ENCODE results near the gene CD274.
"Not testable (repeated sequence)": the region's sequence is repeated elsewhere in the genome, so short reads cannot be mapped to it uniquely, and the experiment has no call there.

The CD274 gene

DNA sequence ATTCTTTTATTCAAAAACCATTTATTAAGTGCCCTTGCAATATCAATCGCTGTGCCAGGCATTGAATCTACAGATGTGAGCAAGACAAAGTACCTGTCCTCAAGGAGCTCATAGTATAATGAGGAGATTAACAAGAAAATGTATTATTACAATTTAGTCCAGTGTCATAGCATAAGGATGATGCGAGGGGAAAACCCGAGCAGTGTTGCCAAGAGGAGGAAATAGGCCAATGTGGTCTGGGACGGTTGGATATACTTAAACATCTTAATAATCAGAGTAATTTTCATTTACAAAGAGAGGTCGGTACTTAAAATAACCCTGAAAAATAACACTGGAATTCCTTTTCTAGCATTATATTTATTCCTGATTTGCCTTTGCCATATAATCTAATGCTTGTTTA, 18.5 kb downstream of the CD274 start:
- no peak for DNase-seq

DNA sequence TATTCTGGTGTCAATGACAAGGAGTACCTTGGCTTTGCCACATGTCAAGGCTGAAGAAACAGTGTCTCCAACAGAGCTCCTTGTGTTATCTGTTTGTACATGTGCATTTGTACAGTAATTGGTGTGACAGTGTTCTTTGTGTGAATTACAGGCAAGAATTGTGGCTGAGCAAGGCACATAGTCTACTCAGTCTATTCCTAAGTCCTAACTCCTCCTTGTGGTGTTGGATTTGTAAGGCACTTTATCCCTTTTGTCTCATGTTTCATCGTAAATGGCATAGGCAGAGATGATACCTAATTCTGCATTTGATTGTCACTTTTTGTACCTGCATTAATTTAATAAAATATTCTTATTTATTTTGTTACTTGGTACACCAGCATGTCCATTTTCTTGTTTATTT, 19.8 kb downstream of the CD274 start:
- DNase-seq, result no peak

DNA sequence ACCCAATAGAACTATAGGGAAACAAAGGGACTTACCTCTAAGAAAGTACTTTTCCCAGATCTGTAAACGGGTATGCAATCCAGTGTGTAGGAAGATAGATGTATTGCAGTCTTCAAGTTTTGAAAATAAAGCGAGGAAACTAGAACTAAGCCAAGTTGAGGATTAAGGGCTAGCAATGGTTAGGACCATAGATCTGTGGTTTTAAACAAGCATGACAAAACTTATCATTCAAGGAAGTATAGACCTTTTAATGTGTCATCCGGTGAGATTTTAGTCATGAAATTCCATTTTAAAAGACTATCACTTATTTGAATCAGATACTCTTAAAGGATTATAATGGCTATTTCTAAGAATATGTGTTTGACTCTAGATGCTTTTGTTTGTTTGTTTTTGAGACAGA, 20.5 kb downstream of the CD274 start:
- DNase-seq, result no peak

DNA sequence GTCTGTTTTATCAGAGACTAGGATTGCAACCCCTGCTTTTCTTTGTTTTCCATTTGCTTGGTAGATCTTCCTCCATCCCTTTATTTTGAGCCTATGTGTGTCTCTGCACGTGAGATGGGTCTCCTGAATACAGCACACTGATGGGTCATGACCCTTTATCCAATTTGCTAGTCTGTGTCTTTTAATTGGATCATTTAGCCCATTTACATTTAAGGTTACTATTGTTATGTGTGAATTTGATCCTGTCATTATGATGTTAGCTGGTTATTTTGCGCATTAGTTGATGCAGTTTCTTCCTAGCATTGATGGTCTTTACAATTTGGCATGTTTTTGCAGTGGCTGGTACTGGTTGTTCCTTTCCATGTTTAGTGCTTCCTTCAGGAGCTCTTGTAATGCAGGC, 25.3 kb downstream of the CD274 start:
- not testable (repeated sequence) for DNase-seq

DNA sequence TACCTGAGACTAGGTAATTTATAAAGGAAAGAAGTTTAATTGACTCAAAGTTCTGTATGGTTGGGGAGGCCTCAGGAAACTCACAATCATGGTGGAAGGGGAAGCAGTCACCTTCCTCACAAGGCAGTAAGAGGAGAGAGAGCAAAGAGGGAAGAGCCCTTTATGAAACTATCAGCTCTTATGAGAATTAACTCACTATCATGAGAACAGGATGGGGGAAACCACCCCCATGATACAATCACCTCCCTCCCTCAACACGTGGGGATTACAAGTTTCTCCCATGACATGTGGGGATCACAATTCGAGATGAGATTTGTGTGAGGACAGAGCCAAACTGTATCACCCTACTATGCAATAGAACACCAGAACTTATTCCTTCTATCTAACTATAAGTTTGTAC, 27.9 kb downstream of the CD274 start:
- DNase-seq, result no peak

DNA sequence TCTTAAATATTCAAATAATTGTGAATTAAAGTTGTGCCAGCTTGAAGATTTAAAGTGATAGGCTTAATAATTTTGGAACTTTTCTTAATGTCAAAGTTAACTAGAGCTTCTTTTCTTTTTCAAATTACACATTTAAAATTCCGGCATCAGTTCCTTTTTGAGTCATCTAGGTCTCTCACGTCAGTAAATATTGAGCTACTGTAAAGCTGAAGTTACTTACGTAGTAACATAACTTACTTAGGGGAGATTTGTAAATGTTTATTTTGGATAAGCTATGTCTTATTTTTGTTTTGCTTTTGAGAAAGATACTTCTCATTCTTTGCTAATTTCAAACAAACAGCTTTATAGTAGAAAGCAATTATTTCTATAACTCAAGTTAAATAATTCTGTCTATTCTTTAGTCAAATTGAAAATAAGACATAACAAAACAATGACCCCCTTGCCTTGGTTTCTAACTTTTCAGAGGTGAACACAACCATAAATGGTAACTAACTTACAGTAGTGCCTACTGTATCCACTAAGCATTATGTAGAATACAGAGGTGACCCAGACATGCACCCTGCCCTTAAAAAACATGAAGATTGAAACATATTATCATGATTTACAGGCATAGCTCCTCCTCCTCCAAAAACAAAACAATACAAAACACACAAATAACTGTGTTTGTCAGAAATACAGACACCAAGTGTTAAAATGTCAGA, 29.8 kb downstream of the CD274 start:
- no peak for DNase-seq

DNA sequence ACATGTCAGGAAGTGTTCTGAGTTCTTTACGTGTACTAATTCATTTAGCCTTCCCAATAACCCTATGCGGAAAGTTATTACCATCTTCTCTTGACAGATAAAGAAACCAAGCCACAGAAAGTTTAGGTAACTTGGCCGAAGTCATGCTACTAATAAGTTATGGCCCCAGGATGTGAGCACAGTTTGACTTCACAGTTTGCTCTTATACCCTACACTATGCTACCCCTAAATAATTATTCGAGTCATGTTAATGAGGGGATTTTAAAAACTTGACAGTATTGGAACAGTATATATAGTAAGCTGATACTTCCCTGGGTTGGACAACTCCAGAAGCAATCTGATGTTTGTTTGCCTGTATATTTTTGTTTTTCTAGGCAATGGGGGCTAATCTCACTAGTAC, 30.6 kb downstream of the CD274 start:
- no peak for DNase-seq

DNA sequence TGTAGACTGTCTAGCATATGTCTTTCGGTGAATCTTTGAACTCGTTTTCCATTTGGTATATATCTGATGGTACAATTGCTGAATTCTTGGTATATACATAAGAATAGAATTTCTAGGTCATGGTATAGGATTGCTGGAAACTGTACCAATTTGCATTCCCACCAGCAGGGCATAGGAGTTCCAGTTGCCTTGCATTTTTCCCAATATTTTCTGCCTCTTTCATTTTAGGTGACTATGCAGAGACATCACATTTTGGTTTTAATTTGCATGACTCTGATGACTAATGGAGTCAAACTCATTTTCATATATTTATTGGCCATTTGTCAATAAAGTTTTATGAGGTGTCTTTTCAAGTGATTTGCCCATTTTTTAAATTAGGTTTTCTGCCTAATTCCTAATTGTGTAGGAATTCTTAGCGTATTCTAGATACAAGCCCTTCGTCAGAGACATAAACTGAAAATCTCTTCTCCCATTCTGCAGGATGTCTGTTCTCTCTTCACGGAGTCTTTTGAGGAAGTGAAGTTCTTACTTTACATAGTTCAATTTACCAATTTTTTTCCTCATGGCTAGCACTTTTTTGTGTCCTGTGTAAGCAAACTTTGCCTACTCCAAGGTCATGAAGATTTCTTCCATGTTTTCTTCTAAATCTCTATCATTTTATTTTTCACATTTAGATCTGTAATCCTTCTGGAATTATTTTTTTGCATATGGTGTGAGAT, 31.1 kb downstream of the CD274 start:
- DNase-seq, result no peak

DNA sequence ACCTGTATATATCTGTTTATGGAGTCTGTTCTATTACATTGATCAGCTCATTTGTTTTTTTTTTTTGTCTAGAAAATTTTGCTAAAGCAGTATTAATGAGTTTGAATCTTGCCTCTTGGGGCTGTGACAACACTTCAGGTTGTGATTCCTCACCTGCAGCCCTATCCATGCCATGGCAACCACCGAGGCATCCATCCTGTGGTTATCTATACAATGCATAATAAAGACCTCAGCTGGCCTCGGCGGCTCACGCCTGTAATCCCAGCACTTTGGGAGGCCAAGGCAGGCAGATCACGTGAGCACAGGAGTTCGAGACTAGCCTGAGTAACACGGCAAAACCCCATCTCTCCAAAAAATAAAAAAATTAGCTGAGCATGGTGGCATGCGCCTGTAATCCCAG, 31.9 kb downstream of the CD274 start:
- no peak for DNase-seq

DNA sequence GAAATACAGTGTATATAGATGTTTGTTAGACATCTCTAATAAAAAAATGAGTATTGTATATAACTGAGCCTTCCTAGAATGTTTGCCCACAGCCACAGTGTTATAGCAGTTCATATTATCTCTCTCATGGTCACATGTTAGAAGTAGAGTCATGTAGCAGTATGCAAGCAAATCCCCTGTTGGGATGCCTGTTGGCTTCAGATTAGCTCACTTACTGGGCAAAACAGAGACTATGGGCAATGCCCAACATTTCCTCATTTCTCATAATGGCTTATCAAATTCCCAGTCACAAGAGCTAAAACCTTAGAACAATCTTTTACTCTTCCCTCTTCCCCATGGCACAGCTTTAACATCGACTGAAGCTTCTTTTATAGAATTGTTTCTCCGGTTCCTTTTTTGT, 33.0 kb downstream of the CD274 start:
- DNase-seq, result no peak

DNA sequence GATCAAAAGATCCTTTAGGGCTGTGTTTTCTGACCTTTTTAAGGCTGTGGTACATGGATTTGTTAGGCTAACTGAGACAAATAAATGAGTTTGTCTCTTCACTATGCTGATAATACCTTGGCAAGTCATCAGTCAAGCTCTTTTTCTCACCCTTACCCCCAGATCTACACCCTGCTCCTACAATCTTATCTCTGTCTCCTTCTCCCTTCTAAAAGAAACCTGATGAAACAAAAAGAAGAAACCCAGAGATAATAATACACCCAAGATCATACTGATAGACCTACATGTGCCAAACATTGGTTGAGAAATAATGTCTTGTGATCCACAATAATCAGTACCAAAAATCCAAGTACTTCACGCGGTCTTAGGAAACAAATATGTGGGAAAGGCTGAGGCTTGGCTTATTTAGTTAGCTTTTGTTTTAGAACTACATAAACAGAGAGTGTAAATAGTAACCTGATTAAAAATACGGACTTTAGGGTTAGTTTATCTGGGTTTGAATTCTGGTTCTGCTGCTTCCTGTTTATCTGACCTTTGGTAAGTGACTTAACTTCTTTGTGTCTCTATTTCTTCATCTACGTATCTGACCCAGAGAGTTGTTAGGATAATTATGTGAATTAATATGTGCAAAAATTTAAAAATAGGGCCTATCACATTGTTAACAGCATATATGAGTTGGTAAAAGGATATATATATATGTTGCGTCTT, 35.2 kb downstream of the CD274 start:
- DNase-seq, result no peak

DNA sequence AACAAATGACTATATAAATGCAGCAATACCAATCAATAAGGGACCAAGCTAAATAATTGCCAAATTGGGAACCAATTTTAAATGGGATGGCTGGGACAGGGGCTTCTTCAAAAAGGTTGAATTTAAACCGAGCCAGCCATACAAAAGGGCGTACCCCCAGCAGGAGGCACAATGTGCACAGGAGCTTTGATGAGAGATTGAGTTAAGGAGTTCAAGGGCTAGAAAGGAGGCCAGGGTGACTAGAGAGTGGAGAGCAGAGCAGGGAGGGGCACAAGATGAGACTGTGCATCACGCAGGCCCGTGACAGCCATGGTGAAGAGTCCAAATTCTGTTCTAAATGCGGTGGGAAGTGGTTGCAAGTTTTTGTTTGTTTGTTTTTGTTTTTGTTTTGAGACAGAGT, 36.6 kb downstream of the CD274 start:
- DNase-seq, result no peak

DNA sequence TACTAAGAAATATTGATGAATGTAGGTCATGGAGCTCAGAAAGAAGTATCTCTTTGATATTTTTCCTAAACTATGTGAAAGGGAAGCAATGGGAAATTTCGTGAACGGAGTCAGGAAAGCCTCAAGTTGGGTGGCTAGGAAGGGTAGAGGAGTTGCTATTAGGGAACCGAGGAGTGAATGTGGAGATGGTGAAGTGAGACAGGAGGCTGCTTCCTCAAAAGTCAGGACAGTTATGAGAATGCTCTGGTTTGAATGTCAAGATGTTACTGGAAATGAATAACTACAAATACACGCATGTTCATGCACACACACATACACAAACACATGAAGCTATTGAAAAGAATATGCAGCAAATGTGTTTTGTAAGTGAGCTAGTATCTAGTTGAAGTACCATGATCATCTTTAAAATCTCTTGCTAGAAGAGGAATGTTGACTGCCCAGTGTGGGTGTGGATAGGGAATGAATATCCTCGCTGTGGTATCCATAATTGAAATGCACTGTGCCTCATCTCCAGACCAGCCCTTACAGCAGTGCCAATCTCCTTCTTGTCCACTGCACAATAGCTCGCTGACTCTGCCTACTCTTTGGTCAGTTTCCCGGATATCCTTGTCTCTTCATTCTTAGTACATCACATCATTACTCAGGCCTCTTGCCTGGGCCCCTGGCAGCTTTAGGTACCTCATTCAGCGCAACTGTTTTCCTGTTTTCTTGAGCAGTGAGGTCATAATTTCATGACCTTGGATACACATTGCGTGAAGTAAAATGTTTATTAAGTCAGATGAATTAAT, 38.1 kb downstream of the CD274 start:
- no peak for DNase-seq

DNA sequence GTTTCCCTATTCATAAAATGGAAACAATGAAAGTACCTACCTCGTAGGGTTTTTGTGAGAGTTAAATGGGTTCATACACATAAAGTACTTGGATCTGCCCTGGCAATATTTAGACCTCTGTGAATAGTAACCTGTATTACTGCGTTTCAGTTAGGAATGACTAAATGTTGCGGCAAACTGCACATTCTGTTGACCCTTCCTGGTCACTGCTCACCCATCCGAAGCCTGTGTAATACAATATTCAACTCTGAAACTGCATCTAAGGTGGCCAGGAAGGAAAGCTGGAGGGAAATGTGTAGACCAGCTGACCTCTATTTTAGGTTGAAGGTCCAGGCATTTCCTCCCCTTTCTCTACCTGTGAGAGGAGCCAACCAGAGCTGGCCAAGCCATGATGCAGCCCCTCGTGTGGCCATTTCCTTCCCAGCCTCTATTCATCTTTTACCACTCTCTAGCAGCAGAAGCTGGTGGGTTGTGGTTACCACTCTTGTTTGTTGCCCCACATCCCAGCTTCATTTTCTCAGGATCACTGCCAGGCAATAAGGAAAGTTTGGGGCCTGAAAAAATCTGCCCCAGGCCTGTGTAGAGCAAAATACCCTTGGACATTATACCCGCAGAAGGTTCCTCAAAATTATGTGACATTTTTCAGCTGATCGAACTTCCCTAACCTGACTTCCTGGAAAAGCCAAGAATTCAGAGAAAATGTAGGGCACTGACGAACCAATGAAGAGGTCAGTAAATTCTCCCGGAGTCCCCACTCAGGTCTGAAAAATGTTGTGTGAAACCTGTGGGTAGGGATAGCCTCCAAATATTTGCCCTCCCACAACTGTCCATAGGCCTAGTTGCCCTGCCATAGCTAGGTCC, 39.5 kb downstream of the CD274 start:
- DNase-seq, result no peak

DNA sequence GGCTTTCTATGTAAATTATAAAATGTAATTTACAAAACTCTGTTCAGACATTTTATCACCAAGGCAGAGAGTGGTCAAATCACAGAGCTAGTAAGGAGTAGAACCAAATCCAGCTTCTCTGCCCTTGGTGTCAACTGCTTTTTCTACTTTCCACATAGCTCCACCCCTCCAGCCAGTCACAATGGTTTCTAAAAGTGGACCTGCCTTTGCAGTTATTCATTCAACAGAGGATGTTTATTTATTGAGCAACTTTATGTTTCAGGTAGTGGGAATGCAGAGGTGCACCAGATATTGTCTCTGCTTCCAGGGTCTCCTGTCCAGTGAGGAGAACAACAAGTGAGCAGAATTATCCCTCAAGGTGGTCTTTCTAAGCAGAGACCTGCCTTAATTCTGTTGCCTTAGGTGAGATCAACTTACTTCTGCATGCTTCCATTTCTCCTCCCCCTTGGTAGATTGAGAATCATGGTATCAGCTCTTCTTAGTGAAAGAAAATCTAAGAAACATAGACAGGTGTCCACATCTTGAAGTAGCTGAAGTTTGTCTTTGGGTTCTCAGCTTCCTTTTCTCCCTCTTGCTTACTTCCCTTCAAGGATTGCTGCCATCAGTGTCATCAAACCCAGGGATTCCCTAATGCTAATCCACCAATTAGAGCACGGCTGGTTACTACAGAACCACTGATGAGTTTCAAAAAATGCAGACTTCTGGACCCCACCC, 42.8 kb downstream of the CD274 start:
- DNase-seq, result no peak

DNA sequence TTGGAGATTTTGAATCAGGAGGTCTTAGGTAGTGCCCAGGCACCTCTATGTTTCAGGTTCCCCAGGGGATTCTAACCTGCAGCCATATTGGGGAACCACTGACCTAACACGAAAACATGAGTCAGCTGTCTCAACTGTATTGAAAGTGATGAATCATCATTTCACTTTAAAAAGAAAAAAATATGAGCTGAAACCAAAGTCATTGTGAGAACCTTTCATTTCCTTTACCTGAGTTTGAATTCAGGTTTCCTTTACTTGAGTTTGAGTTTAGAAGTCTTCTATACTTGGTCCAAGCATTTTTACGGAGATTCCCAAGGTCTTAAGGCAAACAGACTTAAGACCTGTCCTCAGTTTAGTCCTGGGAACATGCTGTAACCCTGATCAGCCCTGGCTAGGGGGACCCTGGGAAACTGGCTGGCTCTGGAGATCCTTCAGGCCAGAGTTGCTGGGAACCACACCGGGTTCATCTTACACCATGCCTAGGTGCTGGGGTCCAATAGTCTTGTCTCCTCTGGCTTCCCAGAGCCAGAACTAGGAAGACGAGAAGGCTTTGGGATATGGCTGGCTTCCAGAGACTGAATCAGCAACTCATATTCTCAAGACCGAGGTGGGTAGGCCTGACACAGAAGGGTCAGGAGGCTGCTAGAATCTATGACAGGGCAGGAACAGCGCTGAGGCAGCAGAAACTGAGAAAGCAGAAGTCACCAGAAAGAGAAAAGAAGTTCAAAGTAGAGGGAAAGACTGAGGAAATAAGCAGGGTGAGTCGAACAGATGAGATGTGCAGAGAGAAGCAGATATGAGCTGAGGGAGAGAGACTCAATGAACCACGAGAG, 43.6 kb downstream of the CD274 start:
- no peak for DNase-seq

DNA sequence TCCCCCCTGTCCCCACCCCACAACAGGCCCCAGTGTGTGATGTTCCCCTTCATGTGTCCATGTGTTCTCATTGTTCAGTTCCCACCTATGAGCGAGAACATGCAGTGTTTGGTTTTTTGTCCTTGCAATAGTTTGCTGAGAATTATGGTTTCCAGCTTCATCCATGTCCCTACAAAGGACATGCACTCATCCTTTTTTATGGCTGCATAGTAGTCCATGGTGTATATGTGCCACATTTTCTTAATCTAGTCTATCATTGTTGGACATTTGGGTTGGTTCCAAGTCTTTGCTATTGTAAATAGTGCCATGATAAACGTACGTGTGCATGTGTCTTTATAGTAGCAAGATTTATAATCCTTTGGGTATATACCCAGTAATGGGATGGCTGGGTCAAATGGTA, 44.4 kb downstream of the CD274 start:
- not testable (repeated sequence) for DNase-seq

DNA sequence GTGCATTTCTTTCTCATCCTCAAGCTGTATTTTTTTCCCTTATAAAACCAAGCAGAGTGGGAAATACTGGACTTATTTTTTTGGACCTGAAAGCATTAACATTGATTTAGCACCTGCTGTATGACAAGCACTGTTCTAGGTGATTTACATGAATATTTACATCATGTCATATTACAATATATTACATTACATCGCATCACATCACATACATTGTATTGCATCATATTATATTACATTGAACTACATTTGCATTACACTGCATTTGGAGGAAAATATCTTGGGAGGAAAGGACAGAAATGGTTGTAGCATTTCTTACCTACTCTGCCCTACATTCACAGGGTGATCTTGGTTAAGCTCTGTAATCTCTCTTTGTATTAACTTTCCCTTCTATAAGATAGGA, 48.8 kb downstream of the CD274 start:
- no peak for DNase-seq

DNA sequence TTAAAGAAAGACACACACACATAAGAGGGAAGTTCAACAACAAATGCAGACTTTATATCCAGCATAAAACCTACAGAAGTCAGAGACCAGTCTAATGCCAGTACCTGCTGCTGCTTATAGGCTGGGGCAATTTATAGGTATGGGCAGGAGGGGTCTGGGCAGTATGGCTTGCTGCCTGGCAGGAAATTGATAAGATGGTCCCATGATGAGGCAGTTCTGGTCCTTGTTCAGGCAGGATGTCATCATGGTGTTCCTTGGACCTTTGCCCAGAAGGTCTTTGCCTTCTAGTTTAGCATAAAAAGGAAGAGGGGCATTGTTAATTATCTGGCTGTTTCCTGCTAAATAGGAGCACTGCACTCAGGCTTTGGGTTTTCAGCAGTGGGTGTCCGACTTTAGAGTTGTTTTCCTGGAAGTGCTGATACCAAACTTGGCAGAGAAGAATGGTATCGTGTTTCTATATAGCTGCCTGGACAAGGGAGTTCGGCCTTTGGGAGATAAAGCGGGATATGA, 49.6 kb downstream of the CD274 start:
- no peak for DNase-seq

DNA sequence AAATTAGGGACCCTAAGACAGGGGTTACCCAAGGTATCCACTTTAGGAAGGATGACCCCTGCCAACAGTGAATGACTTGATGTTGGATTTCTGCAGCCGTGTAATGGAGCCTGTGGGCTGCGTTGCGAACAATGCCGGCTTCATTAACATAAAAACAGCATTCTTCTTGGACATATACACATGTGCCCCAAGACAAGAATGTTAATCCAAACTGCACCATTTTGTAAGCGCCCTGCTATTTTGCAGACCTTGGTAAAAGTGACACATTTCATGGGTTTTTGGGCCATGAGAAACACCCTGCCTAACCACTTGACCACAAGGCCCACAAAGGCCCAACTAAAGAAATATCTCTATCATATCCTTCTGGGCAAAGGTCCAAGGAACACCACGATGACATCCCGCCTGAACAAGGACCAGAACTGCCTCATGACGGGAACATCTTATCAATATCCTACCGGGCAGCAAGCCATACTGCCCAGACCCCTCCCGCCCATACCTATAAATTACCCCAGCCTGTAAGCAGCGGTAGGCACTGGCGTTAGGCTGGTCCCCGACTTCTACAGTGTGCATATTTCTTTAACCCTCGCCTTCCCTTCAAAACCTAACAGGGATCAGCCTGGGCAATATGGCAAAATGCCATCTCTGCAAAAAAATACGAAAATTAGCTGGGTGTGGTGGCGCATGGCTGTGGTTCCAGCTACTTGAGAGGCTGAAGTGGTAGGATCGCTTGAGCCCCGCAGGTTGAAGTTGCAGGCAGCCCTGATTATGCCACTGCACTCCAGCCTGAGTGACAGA, 50.3 kb downstream of the CD274 start:
- no peak for DNase-seq

Measured in NK-92 treated with Interleukin-12 subunit alpha and Interleukin-12 subunit beta, amount 100 ng/mL, for 24 hours (cell line).